ENCODE measurements around the gene RALGPS1.

The RALGPS1 gene

DNA sequence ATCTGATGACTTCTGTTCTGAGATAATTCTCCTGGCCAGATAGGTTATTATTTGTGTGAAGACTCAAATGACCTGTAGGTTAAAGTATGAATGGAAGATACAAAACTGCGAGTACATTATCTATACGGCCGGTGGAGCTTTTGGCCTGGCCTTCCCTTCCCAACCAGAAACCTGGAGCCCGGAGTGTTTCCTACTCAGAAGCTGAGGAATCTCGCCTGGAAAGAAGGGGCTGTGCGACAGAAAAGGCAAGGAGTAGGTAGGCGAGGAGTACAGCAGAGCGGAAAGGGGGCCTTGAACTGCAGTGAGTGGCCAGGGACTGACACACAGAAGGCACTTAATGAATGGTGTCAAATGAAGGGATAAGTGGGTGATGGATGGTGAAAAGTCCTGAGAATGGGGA, 173.3 kb downstream of the RALGPS1 start:
- peaks cover 2% of the 10 kb centered on the region for H3K9me3 ChIP-seq (ENCODE audit: insufficient read depth, low read depth, low read length)
- no peak overlapping the region for H2BK12ac ChIP-seq (ENCODE audit: low read length)
- no peak overlapping the region for H2AFZ ChIP-seq (ENCODE audit: insufficient read depth, low read length, poor library complexity)
- H4K8ac ChIP-seq (ENCODE audit: low read depth, low read length), result no peak overlapping the region
- H3K79me1 ChIP-seq (ENCODE audit: low read length), result no peaks in the 10 kb centered on the region
- H2AK5ac ChIP-seq (ENCODE audit: low read length), result no peak overlapping the region
- no peaks in the 10 kb centered on the region for H3K79me2 ChIP-seq (ENCODE audit: control insufficient read depth, insufficient read depth, low read length, poor library complexity)
- WGBS (ENCODE audit: extremely low coverage, insufficient coverage, insufficient read length), result no CpG with 5 or more reads among the region's 8 CpGs
- H2BK5ac ChIP-seq (ENCODE audit: low read depth, low read length, poor library complexity), result no peak overlapping the region
- peaks cover 0 to 2% of the 10 kb centered on the region in 2 experiments for H3K36me3 ChIP-seq (ENCODE audit: control insufficient read depth in 1 of 2, insufficient read depth in 2 of 2, low read length in 2 of 2)
- no peak overlapping the region for H3K14ac ChIP-seq (ENCODE audit: low read length)
- H2BK120ac ChIP-seq (ENCODE audit: insufficient read depth, low read length, poor library complexity), result no peak overlapping the region
- no peak overlapping the region for H3K4ac ChIP-seq (ENCODE audit: low read depth, low read length)
- no peak overlapping the region for H4K12ac ChIP-seq (ENCODE audit: low read depth, low read length)
- H3K4me3 ChIP-seq (ENCODE audit: low read depth, low read length), result peak overlapping the region; percentile 57
- H3K9ac ChIP-seq (ENCODE audit: low read length), result no peak overlapping the region
- no peak overlapping the region for H3K27ac ChIP-seq (ENCODE audit: low read depth, low read length)
- H3K18ac ChIP-seq (ENCODE audit: low read length), result no peak overlapping the region
- no peak overlapping the region for H4K91ac ChIP-seq (ENCODE audit: low read depth, low read length)
- H3K4me1 ChIP-seq (ENCODE audit: control insufficient read depth in 1 of 2, insufficient read depth in 2 of 2, low read length in 2 of 2), result peaks cover 9 to 12% of the 10 kb centered on the region in 2 experiments
- no peak for DNase-seq
- no peaks in the 10 kb centered on the region for H3K27me3 ChIP-seq (ENCODE audit: insufficient read depth, low read length)
- H3K23ac ChIP-seq (ENCODE audit: low read length), result no peak overlapping the region
- no peak overlapping the region for H3K4me2 ChIP-seq (ENCODE audit: low read length)

DNA sequence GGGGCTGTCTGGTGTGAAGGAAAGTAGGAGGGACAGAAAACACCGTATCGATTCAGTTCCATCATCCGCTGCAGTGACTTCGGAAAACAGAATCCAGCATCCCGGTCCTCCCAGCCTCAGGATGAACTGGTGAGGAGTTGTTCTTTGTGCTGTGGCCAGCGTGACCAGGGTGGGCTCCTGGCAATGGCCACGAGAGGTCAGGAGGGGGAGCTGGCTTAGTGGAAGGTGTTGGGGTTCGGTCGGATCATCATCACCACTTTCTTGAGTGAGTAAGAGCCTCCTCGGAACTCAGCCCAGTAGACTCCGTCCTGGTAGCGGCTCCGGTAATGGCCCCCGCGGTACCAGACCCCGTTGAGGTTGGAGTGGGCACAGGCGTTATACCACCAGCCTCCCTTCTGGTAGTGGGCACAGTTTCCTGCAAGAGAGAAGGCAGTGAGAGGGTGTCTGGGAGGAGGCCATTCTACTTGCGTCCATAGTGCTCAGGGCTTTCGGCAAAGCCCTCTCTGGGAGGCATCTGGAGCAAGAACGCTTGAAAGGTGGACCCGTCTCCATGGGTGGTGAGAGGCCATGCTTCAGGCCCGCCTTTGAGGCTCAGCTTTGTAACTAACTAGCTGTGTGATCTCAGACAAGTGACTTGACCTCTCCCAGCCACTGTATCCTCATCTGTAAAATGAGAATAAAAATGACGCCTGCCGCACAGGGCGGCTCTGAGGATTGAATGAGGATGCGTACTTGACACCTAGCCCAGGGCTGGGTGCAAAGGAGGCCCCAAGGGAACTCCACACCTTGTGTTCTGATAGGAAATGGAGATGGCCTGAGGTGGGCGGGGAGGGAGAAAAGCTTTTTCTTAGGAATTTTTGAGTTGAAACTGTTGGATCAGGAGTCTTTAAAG, 174.4 kb downstream of the RALGPS1 start:
- Histone ChIP-seq H3K4me2 (ENCODE audit: low read length) (no peak overlapping the region), H3K23ac (ENCODE audit: low read length) (no peak overlapping the region), H3K4ac (ENCODE audit: low read depth, low read length) (no peak overlapping the region), H2BK120ac (ENCODE audit: insufficient read depth, low read length, poor library complexity) (no peak overlapping the region), H2BK12ac (ENCODE audit: low read length) (no peak overlapping the region), H3K27ac (ENCODE audit: low read depth, low read length) (no peak overlapping the region), H3K14ac (ENCODE audit: low read length) (no peak overlapping the region), H3K27me3 (ENCODE audit: insufficient read depth, low read length) (no peaks in the 10 kb centered on the region), H3K9ac (ENCODE audit: low read length) (no peak overlapping the region), H3K18ac (ENCODE audit: low read length) (no peak overlapping the region), H2BK5ac (ENCODE audit: low read depth, low read length, poor library complexity) (no peak overlapping the region), H3K79me2 (ENCODE audit: control insufficient read depth, insufficient read depth, low read length, poor library complexity) (no peaks in the 10 kb centered on the region), H3K79me1 (ENCODE audit: low read length) (no peaks in the 10 kb centered on the region), H4K91ac (ENCODE audit: low read depth, low read length) (no peak overlapping the region), H3K9me3 (ENCODE audit: insufficient read depth, low read depth, low read length) (peaks cover 2% of the 10 kb centered on the region), H4K12ac (ENCODE audit: low read depth, low read length) (no peak overlapping the region), H2AFZ (ENCODE audit: insufficient read depth, low read length, poor library complexity) (no peak overlapping the region), H3K4me3 (ENCODE audit: low read depth, low read length) (no peak overlapping the region), H4K8ac (ENCODE audit: low read depth, low read length) (no peak overlapping the region), H3K4me1 (ENCODE audit: control insufficient read depth in 1 of 2, insufficient read depth in 2 of 2, low read length in 2 of 2) (peaks cover 5% of the 10 kb centered on the region in 2 experiments), H2AK5ac (ENCODE audit: low read length) (no peak overlapping the region), H3K36me3 (ENCODE audit: control insufficient read depth in 1 of 2, insufficient read depth in 2 of 2, low read length in 2 of 2) (peaks cover 0 to 2% of the 10 kb centered on the region in 2 experiments)
- no CpG with 5 or more reads among the region's 27 CpGs for WGBS (ENCODE audit: extremely low coverage, insufficient coverage, insufficient read length)
- no peak for DNase-seq

DNA sequence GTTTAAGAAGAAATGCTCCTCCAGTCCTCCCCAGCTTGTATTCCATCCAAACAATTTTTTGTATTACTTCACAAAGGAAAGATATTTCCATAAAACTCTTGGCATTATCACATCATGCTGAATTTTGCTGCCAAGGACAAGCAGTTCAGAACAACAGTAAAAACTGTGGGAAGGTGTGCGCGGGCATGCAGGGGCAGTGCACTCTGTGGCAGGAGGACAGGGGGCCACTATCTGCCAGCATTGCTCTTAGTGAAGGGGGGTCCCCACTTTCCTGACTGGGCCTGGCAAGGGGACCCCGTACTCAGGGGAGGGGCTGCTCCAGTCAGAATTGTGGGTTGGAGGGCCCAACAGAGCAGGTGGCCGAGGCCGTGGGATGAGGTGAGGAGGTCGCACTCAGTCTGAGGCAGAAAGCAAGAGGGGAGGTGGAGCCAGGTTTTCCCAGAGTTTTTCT, 175.1 kb downstream of the RALGPS1 start:
- no peak overlapping the region for H4K8ac ChIP-seq (ENCODE audit: low read depth, low read length)
- no peak for DNase-seq
- H2BK5ac ChIP-seq (ENCODE audit: low read depth, low read length, poor library complexity), result no peak overlapping the region

DNA sequence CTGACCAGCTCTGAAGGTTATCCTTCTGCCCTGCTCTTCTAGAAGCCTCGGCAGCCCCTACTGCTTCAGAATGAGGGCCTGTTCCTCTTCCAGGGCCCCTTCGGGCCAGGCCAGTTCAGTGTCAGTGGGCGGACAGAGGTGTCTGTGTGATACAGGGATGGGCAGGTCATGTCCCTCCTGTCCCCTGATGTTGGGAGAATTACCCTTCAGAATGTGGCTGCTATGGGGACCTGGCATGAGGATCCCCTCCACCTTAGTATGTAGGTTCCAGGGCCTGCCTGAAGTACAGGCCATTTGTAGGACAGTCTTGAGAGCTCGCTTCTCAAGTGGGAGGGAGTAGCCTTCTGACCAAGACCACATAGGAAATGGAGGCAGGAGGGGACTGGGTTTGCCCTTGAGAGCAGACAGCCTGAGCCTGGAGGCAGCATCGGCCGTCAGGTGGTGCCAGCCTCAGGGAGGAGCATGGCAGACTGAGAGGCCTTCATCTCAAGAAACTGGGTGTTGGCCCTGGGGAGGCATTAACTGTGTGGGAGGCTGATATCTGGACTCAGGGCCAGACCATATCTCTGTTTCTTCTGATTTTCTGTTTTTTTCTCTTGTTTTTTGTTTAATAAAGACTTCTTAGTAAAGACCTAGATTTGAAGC, 175.9 kb downstream of the RALGPS1 start:
- Histone ChIP-seq H2BK120ac (ENCODE audit: insufficient read depth, low read length, poor library complexity) (no peak overlapping the region), H3K36me3 (ENCODE audit: control insufficient read depth in 1 of 2, insufficient read depth in 2 of 2, low read length in 2 of 2) (peaks cover 0 to 2% of the 10 kb centered on the region in 2 experiments), H2BK5ac (ENCODE audit: low read depth, low read length, poor library complexity) (no peak overlapping the region), H3K14ac (ENCODE audit: low read length) (no peak overlapping the region), H3K9ac (ENCODE audit: low read length) (no peak overlapping the region), H3K79me2 (ENCODE audit: control insufficient read depth, insufficient read depth, low read length, poor library complexity) (no peaks in the 10 kb centered on the region), H4K8ac (ENCODE audit: low read depth, low read length) (no peak overlapping the region), H3K4ac (ENCODE audit: low read depth, low read length) (no peak overlapping the region), H3K27me3 (ENCODE audit: insufficient read depth, low read length) (no peaks in the 10 kb centered on the region), H2AFZ (ENCODE audit: insufficient read depth, low read length, poor library complexity) (no peak overlapping the region), H3K27ac (ENCODE audit: low read depth, low read length) (no peak overlapping the region), H2AK5ac (ENCODE audit: low read length) (no peak overlapping the region), H4K91ac (ENCODE audit: low read depth, low read length) (no peak overlapping the region), H3K4me3 (ENCODE audit: low read depth, low read length) (no peak overlapping the region), H3K79me1 (ENCODE audit: low read length) (no peaks in the 10 kb centered on the region), H4K12ac (ENCODE audit: low read depth, low read length) (no peak overlapping the region), H3K4me2 (ENCODE audit: low read length) (no peak overlapping the region), H2BK12ac (ENCODE audit: low read length) (no peak overlapping the region), H3K4me1 (ENCODE audit: control insufficient read depth in 1 of 2, insufficient read depth in 2 of 2, low read length in 2 of 2) (no peaks in the 10 kb centered on the region), H3K18ac (ENCODE audit: low read length) (no peak overlapping the region), H3K23ac (ENCODE audit: low read length) (no peak overlapping the region), H3K9me3 (ENCODE audit: insufficient read depth, low read depth, low read length) (no peaks in the 10 kb centered on the region)
- DNase-seq, result no peak
- WGBS (ENCODE audit: extremely low coverage, insufficient coverage, insufficient read length), result no CpG with 5 or more reads among the region's 6 CpGs

More for the DNA sequence above, 175.1 kb downstream of the RALGPS1 start:
- Histone ChIP-seq H3K14ac (ENCODE audit: low read length) (no peak overlapping the region), H3K4ac (ENCODE audit: low read depth, low read length) (no peak overlapping the region), H2AFZ (ENCODE audit: insufficient read depth, low read length, poor library complexity) (no peak overlapping the region), H3K27me3 (ENCODE audit: insufficient read depth, low read length) (no peaks in the 10 kb centered on the region), H2BK12ac (ENCODE audit: low read length) (no peak overlapping the region), H3K9me3 (ENCODE audit: insufficient read depth, low read depth, low read length) (no peaks in the 10 kb centered on the region), H3K36me3 (ENCODE audit: control insufficient read depth in 1 of 2, insufficient read depth in 2 of 2, low read length in 2 of 2) (peaks cover 0 to 2% of the 10 kb centered on the region in 2 experiments), H3K9ac (ENCODE audit: low read length) (no peak overlapping the region), H3K4me2 (ENCODE audit: low read length) (no peak overlapping the region), H3K4me3 (ENCODE audit: low read depth, low read length) (no peak overlapping the region), H3K27ac (ENCODE audit: low read depth, low read length) (no peak overlapping the region), H2BK120ac (ENCODE audit: insufficient read depth, low read length, poor library complexity) (no peak overlapping the region), H3K79me2 (ENCODE audit: control insufficient read depth, insufficient read depth, low read length, poor library complexity) (no peaks in the 10 kb centered on the region), H3K18ac (ENCODE audit: low read length) (no peak overlapping the region), H2AK5ac (ENCODE audit: low read length) (no peak overlapping the region), H3K4me1 (ENCODE audit: control insufficient read depth in 1 of 2, insufficient read depth in 2 of 2, low read length in 2 of 2) (no peaks in the 10 kb centered on the region), H3K23ac (ENCODE audit: low read length) (no peak overlapping the region), H4K91ac (ENCODE audit: low read depth, low read length) (no peak overlapping the region), H3K79me1 (ENCODE audit: low read length) (no peaks in the 10 kb centered on the region), H4K12ac (ENCODE audit: low read depth, low read length) (no peak overlapping the region)
- WGBS (ENCODE audit: extremely low coverage, insufficient coverage, insufficient read length), result no CpG with 5 or more reads among the region's 6 CpGs
